Transverse colon (tissue), 3 donors: ENCODE results near the gene KLHL17.

Experiments
- EP300 ChIP-seq: sonication (generic); formaldehyde crosslinking; IDR thresholded peaks from one replicate; pipeline ENCODE4 v1.6.1; 2017; ENCODE audit warnings: antibody characterized with exemption, low read depth
- POLR2AphosphoS5 ChIP-seq, 3 donors: sonication (generic); formaldehyde crosslinking; IDR thresholded peaks; one replicate each; pipeline ENCODE4 v1.6.1; 2016; ENCODE audit warnings: antibody characterized with exemption in 3 of 3

DNA sequence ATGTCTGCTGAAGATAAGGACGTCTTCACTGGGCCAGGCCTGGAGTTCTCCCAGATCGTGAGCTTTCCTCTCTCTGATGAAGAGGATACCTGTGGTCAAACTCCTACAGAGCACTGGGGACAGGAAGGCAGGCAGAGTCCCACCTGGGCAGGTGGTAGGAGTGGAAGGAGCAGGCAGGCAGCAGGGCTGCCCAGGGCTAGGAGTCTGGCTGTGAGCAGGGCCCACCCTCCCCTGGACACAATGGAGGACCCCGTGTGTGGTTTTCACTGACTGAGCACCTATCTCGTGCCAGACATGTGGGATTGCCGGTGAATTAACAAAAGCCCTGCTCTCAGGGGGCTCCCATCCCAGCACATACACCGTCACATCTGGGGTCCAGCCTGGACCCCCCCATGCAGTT lies 41.5 kb upstream of the KLHL17 start:
- TF ChIP-seq EP300 = no peak
- no peak for TF ChIP-seq POLR2AphosphoS5 (IDR thresholded peaks at IDR 0.05)
